ENCODE data around the gene GABRG2. TPM values are rescaled to one million over a fixed set of nuclear protein-coding genes. Genes with fewer than 3 reads are reported as not detected.
A peak's percentile ranks its signal among the peaks of the same experiment; 100 is the strongest.
"Not testable (repeated sequence)": the region's sequence is repeated elsewhere in the genome, so short reads cannot be mapped to it uniquely, and the experiment has no call there.

Gene GABRG2
- total and polyA plus RNA-seq, 4 donors = 0.14 to 0.46 TPM; not detected in 2

GRCh38 chr5:162037431-162037830 is 30.1 kb upstream of the GABRG2 start:
- H3K27ac ChIP-seq (ENCODE audit: low read depth in 1 of 2, low read length in 1 of 2) = no peak overlapping the region
- peak in 1 of 3 donors; percentile 0 for DNase-seq
- 86 to 93% methylated on average over 1 of the region's 1 CpG for WGBS, 2 donors
- no peak for TF ChIP-seq CTCF (IDR thresholded peaks at IDR 0.05; ENCODE audit: control extremely low read depth, extremely low read depth)
- H3K36me3 ChIP-seq (ENCODE audit: control insufficient read depth in 4 of 4, insufficient read depth in 4 of 4, low read length in 4 of 4) = no peaks in the 10 kb centered on the region
- H3K9ac ChIP-seq (ENCODE audit: insufficient read depth in 1 of 2, low read length in 2 of 2) = no peak overlapping the region
- no peaks in the 10 kb centered on the region for H3K4me1 ChIP-seq (ENCODE audit: control insufficient read depth in 5 of 5, insufficient read depth in 5 of 5, low read length in 5 of 5)
- H3K4me3 ChIP-seq = no peak overlapping the region
- ATAC-seq (ENCODE audit: insufficient read depth, low FRiP score) = no peak
- H3K9me3 ChIP-seq (ENCODE audit: control insufficient read depth in 4 of 4, insufficient read depth in 3 of 4, low read length in 3 of 4) = no peaks in the 10 kb centered on the region
- no peaks in the 10 kb centered on the region for H3K27me3 ChIP-seq (ENCODE audit: control insufficient read depth in 3 of 3, insufficient read depth in 3 of 3, low read length in 2 of 3)

GRCh38 chr5:162047279-162047678 is 20.3 kb upstream of the GABRG2 start:
- no peaks in the 10 kb centered on the region for H3K27me3 ChIP-seq (ENCODE audit: control insufficient read depth in 3 of 3, insufficient read depth in 3 of 3, low read length in 2 of 3)
- H3K9ac ChIP-seq (ENCODE audit: insufficient read depth in 1 of 2, low read length in 2 of 2) = no peak overlapping the region
- H3K36me3 ChIP-seq (ENCODE audit: control insufficient read depth in 4 of 4, insufficient read depth in 4 of 4, low read length in 4 of 4) = no peaks in the 10 kb centered on the region
- no peak overlapping the region for H3K4me3 ChIP-seq
- no peak overlapping the region for H3K27ac ChIP-seq (ENCODE audit: low read depth in 1 of 2, low read length in 1 of 2)
- H3K4me1 ChIP-seq (ENCODE audit: control insufficient read depth in 5 of 5, insufficient read depth in 5 of 5, low read length in 5 of 5) = no peaks in the 10 kb centered on the region
- H3K9me3 ChIP-seq (ENCODE audit: control insufficient read depth in 4 of 4, insufficient read depth in 3 of 4, low read length in 3 of 4) = no peaks in the 10 kb centered on the region
- DNase-seq (no peak), ATAC-seq (ENCODE audit: insufficient read depth, low FRiP score) (no peak)
- no peak for TF ChIP-seq CTCF (IDR thresholded peaks at IDR 0.05; ENCODE audit: control extremely low read depth, extremely low read depth)
- 53 to 67% methylated on average over 1 of the region's 1 CpG for WGBS, 2 donors

- no peak overlapping the region for H3K9ac ChIP-seq (ENCODE audit: insufficient read depth in 1 of 2, low read length in 2 of 2)
- H3K27me3 ChIP-seq (ENCODE audit: control insufficient read depth in 3 of 3, insufficient read depth in 3 of 3, low read length in 2 of 3) = no peaks in the 10 kb centered on the region
- no peaks in the 10 kb centered on the region for H3K4me1 ChIP-seq (ENCODE audit: control insufficient read depth in 5 of 5, insufficient read depth in 5 of 5, low read length in 5 of 5)
- no peak for ATAC-seq (ENCODE audit: insufficient read depth, low FRiP score)
- H3K36me3 ChIP-seq (ENCODE audit: control insufficient read depth in 4 of 4, insufficient read depth in 4 of 4, low read length in 4 of 4) = no peaks in the 10 kb centered on the region
- no peak for TF ChIP-seq CTCF (IDR thresholded peaks at IDR 0.05; ENCODE audit: control extremely low read depth, extremely low read depth)
- DNase-seq = no peak
- no peak overlapping the region for H3K27ac ChIP-seq (ENCODE audit: low read depth in 1 of 2, low read length in 1 of 2)
- no peak overlapping the region for H3K4me3 ChIP-seq
- WGBS, 2 donors = 66 to 72% methylated on average over 3 of the region's 3 CpGs
- peaks cover 0 to 7% (median 0%) of the 10 kb centered on the region in 4 donors for H3K9me3 ChIP-seq (ENCODE audit: control insufficient read depth in 4 of 4, insufficient read depth in 3 of 4, low read length in 3 of 4)
Measured at GRCh38 chr5:162052676-162053075, 14.9 kb upstream of the GABRG2 start.

GRCh38 chr5:162055095-162055494 is 12.5 kb upstream of the GABRG2 start:
- H3K9ac ChIP-seq (ENCODE audit: insufficient read depth in 1 of 2, low read length in 2 of 2); H3K27ac ChIP-seq (ENCODE audit: low read depth in 1 of 2, low read length in 1 of 2); H3K36me3 ChIP-seq (ENCODE audit: control insufficient read depth in 4 of 4, insufficient read depth in 4 of 4, low read length in 4 of 4); H3K4me1 ChIP-seq (ENCODE audit: control insufficient read depth in 5 of 5, insufficient read depth in 5 of 5, low read length in 5 of 5); ATAC-seq (ENCODE audit: insufficient read depth, low FRiP score); H3K9me3 ChIP-seq (ENCODE audit: control insufficient read depth in 4 of 4, insufficient read depth in 3 of 4, low read length in 3 of 4); H3K27me3 ChIP-seq (ENCODE audit: control insufficient read depth in 3 of 3, insufficient read depth in 3 of 3, low read length in 2 of 3); DNase-seq; H3K4me3 ChIP-seq: not testable (repeated sequence)
- 84 to 85% methylated on average over 4 of the region's 4 CpGs for WGBS, 2 donors

Data from lung (tissue), 12 donors.